HepG2 (cell line): ENCODE results near the gene SSC5D. TPM values are rescaled to one million over a fixed set of nuclear protein-coding genes. Genes with fewer than 3 reads are reported as not detected.

Source experiments
- ARID4A ChIP-seq: sonication (generic); formaldehyde crosslinking; IDR thresholded peaks from 2 replicates; pipeline ENCODE4 v1.5.0; 2020; ENCODE audit warnings: mild to moderate bottlenecking, missing genetic modification reagents, borderline replicate concordance
- ETV6 ChIP-seq: sonication (generic); formaldehyde crosslinking; conservative IDR thresholded peaks from 2 replicates; pipeline ENCODE4 v1.4.0; 2020; ENCODE audit warnings: missing genetic modification reagents
- FOXA1 ChIP-seq, 2 experiments: fragments of 450-650 bp in 1 of 2; sonication (generic) in 1 of 2; formaldehyde crosslinking in 1 of 2; IDR thresholded peaks; 2 replicates each; pipeline versions ENCODE4 v1.4.0 to v1.6.1; 2016 to 2020; ENCODE audit warnings: missing genetic modification reagents in 1 of 2
- FOXC1 ChIP-seq: sonication (generic); formaldehyde crosslinking; IDR thresholded peaks from 2 replicates; pipeline ENCODE4 v1.8.0; 2022; ENCODE audit warnings: mild to moderate bottlenecking, missing genetic modification reagents, borderline replicate concordance
- GABPA ChIP-seq, 2 experiments: IDR thresholded peaks; 2 replicates each; pipeline ENCODE4 v1.6.1; 2011 to 2016; ENCODE audit warnings: low read depth in 2 of 2, low read length in 1 of 2, missing biosample characterization in 1 of 2, missing genetic modification characterization in 1 of 2
- GATAD2A ChIP-seq: IDR thresholded peaks from 2 replicates; pipeline ENCODE4 v1.6.1; 2016
- JUNB ChIP-seq: sonication (generic); formaldehyde crosslinking; IDR thresholded peaks from 2 replicates; pipeline ENCODE4 v1.8.0; 2022; ENCODE audit warnings: missing genetic modification reagents, mild to moderate bottlenecking, borderline replicate concordance
- KDM2A ChIP-seq: sonication (generic); formaldehyde crosslinking; IDR thresholded peaks from 2 replicates; pipeline ENCODE4 v1.4.0; 2020; ENCODE audit warnings: low read depth, missing genetic modification reagents, borderline replicate concordance
- MTA1 ChIP-seq: sonication (generic); formaldehyde crosslinking; IDR thresholded peaks from 2 replicates; pipeline ENCODE4 v1.4.0; 2020; ENCODE audit warnings: missing genetic modification reagents, mild to moderate bottlenecking, borderline replicate concordance
- NR2C2 ChIP-seq: sonication (generic); formaldehyde crosslinking; IDR thresholded peaks from 2 replicates; pipeline ENCODE4 v1.4.0; 2020; ENCODE audit warnings: missing genetic modification reagents, mild to moderate bottlenecking, moderate library complexity, borderline replicate concordance
- SIN3B ChIP-seq: fragments of 150-350 bp; IDR thresholded peaks from 2 replicates; pipeline ENCODE4 v1.6.1; 2014; ENCODE audit warnings: low read length
- YY1 ChIP-seq: IDR thresholded peaks from 2 replicates; pipeline ENCODE4 v1.6.1; 2011; ENCODE audit warnings: low read length, low read depth, moderate library complexity, mild to moderate bottlenecking; ENCODE audit not compliant: insufficient read depth, insufficient replicate concordance
- ZNF101 ChIP-seq: sonication (generic); formaldehyde crosslinking; IDR thresholded peaks from 2 replicates; pipeline ENCODE4 v1.4.0; 2020; ENCODE audit warnings: mild to moderate bottlenecking, low read depth, missing genetic modification reagents, borderline replicate concordance
- ZNF362 ChIP-seq: sonication (generic); formaldehyde crosslinking; IDR thresholded peaks from 2 replicates; pipeline ENCODE4 v1.4.0; 2020; ENCODE audit warnings: missing genetic modification reagents, mild to moderate bottlenecking, borderline replicate concordance
- ZNF710 ChIP-seq: sonication (generic); formaldehyde crosslinking; IDR thresholded peaks from 2 replicates; pipeline ENCODE4 v1.5.0; 2020; ENCODE audit warnings: mild to moderate bottlenecking, missing genetic modification reagents, borderline replicate concordance
- ZNF792 ChIP-seq: IDR thresholded peaks from 2 replicates; pipeline ENCODE4 v1.6.1; 2016
- ZSCAN22 ChIP-seq: sonication (generic); formaldehyde crosslinking; IDR thresholded peaks from 2 replicates; pipeline ENCODE4 v1.4.0; 2020; ENCODE audit warnings: mild to moderate bottlenecking, missing genetic modification reagents
- polyA plus RNA-seq, 8 experiments: library from polyadenylated mRNA; depleted of rRNA in 3 of 8; stranded (reverse) in 7 of 8; unstranded in 1 of 8; fragments of >200 nt; fragmentation: Illumina TruSeq in 4 of 8; extraction: Trizol in 4 of 8; gene quantifications; 2 replicates each; pipeline versions ENCODE4 v1.2.1 to v1.2.3, GENCODE V29; 2011 to 2016; ENCODE audit warnings: low read depth in 4 of 8, missing spikeins in 1 of 8, mixed read lengths in 1 of 8; ENCODE audit not compliant: insufficient read depth in 1 of 8
- total RNA-seq, 5 experiments: library from RNA; depleted of rRNA; stranded (reverse); fragments of >200 nt; fragmentation: Illumina TruSeq; extraction: Trizol; gene quantifications; 2 replicates each; pipeline ENCODE4 v1.2.3, GENCODE V29; 2016; ENCODE audit warnings: low read depth in 1 of 5
- TF ChIP-seq, protein P1 (sequence below): IDR thresholded peaks from 2 replicates; pipeline ENCODE4 v1.6.1; 2012; ENCODE audit warnings: inconsistent platforms

SSC5D gene
- total and polyA plus RNA-seq, 2 of the 13 experiments (the other 11 are each of a cell fraction or from before 2014, with no cell fraction given): not detected

GRCh38 chr19:55549500-55550320 is 61.5 kb downstream of the SSC5D start (continued):
- TF ChIP-seq NR2C2 (CRISPR knock-in tag) (0 out of 2 replicates have a peak, but pooled peaks have one; percentile 56), MTA1 (peak; percentile 54; the same call in 1 of the 2 replicates), ZNF101 (no peak), ARID4A (CRISPR knock-in tag) (peak; percentile 37; the same call in 1 of the 2 replicates), GATAD2A (CRISPR knock-in tag) (peak; percentile 54; the same call in 1 of the 2 replicates), ETV6 (CRISPR knock-in tag) (0 out of 2 replicates have a peak, but pooled peaks have one; percentile 25), ZNF792 (CRISPR knock-in tag) (peak; percentile 15; the same call in 1 of the 2 replicates), ZSCAN22 (peak; percentile 49; the same call in 1 of the 2 replicates), SIN3B (no peak), ZNF362 (CRISPR knock-in tag) (peak; percentile 88; the same call in 1 of the 2 replicates), FOXA1 (IDR thresholded peaks at IDR 0.05) (no peak; the same call in 1 of the 2 replicates), FOXA1 (CRISPR knock-in tag; IDR thresholded peaks at IDR 0.05) (peak; percentile 45; the same call in 1 of the 2 replicates), ZNF710 (CRISPR knock-in tag) (peak; percentile 27; the same call in 1 of the 2 replicates), YY1 (no peak), KDM2A (CRISPR knock-in tag) (peak; percentile 64; the same call in 1 of the 2 replicates), JUNB (CRISPR knock-in tag) (peak; percentile 39; the same call in 1 of the 2 replicates), GABPA (IDR thresholded peaks at IDR 0.05; ENCODE audit: low read depth, low read length) (no peak), GABPA (CRISPR knock-in tag; IDR thresholded peaks at IDR 0.05; ENCODE audit: low read depth) (0 out of 2 replicates have a peak, but pooled peaks have one; percentile 14), FOXC1 (CRISPR knock-in tag) (0 out of 2 replicates have a peak, but pooled peaks have one; percentile 25)
- TF ChIP-seq, protein P1, sequence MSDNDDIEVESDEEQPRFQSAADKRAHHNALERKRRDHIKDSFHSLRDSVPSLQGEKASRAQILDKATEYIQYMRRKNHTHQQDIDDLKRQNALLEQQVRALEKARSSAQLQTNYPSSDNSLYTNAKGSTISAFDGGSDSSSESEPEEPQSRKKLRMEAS: peak; percentile 46; the same call in 1 of the 2 replicates
